HUES6 (cell line): ENCODE measurements around the gene PTPRE.

Experiments used
- H3K27ac ChIP-seq: 2 replicates; pipeline ENCODE4 v1.7.0; 2013; ENCODE audit warnings: low read depth, mild to moderate bottlenecking, low read length, inconsistent platforms
- H3K27me3 ChIP-seq: 2 replicates; pipeline ENCODE4 v1.6.1; 2013; ENCODE audit warnings: low read length; ENCODE audit not compliant: control insufficient read depth, insufficient read depth
- H3K36me3 ChIP-seq: 2 replicates; pipeline ENCODE4 v1.6.1; 2013; ENCODE audit warnings: low read length; ENCODE audit not compliant: control insufficient read depth, insufficient read depth
- H3K4me1 ChIP-seq: 2 replicates; pipeline ENCODE4 v1.6.1; 2013; ENCODE audit warnings: low read length; ENCODE audit not compliant: control insufficient read depth, insufficient read depth
- H3K4me3 ChIP-seq: 2 replicates; pipeline ENCODE4 v1.5.1; 2013; ENCODE audit warnings: low read depth, low read length
- H3K9ac ChIP-seq: one replicate; pipeline ENCODE4 v1.6.1; 2013; ENCODE audit warnings: mild to moderate bottlenecking, low read length
- H3K9me3 ChIP-seq: 2 replicates; pipeline ENCODE4 v1.6.1; 2013; ENCODE audit warnings: low read depth, low read length; ENCODE audit not compliant: control insufficient read depth, insufficient read depth

Gene PTPRE

DNA sequence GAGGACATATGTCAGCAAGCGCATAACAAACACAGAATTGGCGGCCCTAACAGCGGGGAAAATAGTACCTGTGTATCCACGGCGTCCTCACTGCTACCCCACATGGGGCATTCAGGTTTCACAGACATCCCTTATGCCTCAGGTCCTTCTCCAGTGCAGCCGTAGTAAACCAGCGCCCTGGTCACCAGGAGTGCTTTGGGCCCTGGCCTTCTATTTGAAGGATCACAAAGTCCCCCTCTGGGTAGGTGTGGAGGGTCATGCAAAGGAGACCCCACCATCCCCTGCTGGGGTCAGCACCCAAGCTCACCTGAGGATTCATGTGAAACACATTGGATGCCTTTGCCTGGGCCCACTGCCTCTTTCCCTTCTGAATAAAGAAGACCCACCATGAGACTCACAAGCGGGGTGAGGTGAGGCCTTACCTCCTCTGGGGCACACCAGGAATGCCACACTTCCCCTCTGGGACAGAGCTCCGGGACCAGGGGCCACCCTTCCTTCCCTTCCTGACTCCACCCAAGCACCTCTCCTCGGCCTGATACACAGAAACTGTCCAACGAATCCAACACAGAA lies 32.9 kb upstream of the PTPRE start:
- Histone ChIP-seq H3K27ac (no peak overlapping the region), H3K36me3 (no peaks in the 10 kb centered on the region), H3K27me3 (no peaks in the 10 kb centered on the region), H3K4me1 (no peaks in the 10 kb centered on the region), H3K9ac (no peak overlapping the region), H3K9me3 (0 out of 2 replicates have a peak, but pooled peaks cover 3% of the 10 kb centered on the region), H3K4me3 (no peak overlapping the region)

DNA sequence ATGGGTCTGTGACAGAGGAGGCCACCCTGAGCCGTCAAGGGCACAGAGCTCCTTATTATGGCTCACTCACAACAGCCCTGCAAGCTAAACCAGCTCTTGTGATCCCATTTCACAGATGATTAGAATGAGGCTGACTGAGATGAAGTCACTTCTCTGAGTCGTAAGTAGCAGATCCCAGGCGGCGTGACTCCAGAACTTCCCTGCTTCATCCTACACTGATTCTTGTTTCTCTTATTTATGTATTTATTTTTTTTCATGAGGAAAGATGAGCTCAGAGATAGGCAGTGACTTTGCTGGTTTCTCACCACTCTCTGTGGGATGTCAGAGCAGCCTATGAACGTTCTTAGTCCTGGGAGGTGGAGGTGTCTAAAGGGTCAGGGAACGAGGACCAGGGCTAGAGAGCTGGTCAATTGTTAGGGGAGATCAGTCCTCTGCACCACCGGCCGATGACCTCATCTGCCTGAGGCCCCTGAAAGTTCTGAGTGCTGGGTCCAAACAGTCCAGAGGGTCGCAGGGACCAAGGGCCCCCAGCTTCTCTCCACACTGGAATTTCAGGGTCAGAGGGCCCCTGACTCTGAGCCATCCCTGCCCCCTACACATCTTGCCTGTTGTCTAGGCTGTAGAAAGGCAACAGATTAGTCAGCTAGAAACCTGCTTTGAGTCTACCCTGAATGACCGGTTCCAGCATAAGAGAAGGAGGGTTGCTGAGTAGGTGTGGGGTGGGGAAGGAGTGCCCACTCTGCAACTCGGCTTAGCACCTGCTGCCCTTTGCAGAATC lies 32.0 kb upstream of the PTPRE start:
- Histone ChIP-seq H3K36me3 (no peaks in the 10 kb centered on the region), H3K9ac (no peak overlapping the region), H3K9me3 (no peaks in the 10 kb centered on the region), H3K27me3 (no peaks in the 10 kb centered on the region), H3K27ac (no peak overlapping the region), H3K4me3 (no peak overlapping the region), H3K4me1 (no peaks in the 10 kb centered on the region)

GRCh38 chr10:127875449-127875765 lies 31.5 kb upstream of the PTPRE start:
- H3K4me1 ChIP-seq, result no peaks in the 10 kb centered on the region
- no peaks in the 10 kb centered on the region for H3K36me3 ChIP-seq
- H3K9me3 ChIP-seq, result no peaks in the 10 kb centered on the region

DNA sequence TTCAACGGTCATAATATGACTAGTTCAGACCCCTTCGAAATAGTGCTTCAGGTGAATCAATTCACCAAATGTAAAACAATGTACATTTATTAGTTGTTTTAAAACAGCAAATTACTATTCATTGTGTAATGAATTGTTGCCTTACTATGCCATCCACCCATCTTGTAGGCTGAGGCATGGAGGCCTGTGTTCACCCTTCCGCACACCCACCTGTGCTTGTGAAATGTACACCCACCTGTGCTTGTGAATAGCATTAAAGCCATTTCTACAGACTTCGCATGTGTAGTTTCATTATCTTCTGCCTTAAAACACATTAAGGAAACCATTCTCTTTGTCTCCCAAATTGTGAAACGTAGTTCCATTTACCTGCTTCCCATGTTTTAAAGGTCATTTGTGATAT lies 31.0 kb upstream of the PTPRE start:
- Histone ChIP-seq H3K36me3 (no peaks in the 10 kb centered on the region), H3K4me3 (no peak overlapping the region), H3K9me3 (no peaks in the 10 kb centered on the region), H3K9ac (no peak overlapping the region), H3K4me1 (no peaks in the 10 kb centered on the region), H3K27ac (no peak overlapping the region), H3K27me3 (no peaks in the 10 kb centered on the region)

More at GRCh38 chr10:127875449-127875765, 31.5 kb upstream of the PTPRE start:
- no peaks in the 10 kb centered on the region for H3K27me3 ChIP-seq
- no peak overlapping the region for H3K27ac ChIP-seq
- no peak overlapping the region for H3K4me3 ChIP-seq
- no peak overlapping the region for H3K9ac ChIP-seq

DNA sequence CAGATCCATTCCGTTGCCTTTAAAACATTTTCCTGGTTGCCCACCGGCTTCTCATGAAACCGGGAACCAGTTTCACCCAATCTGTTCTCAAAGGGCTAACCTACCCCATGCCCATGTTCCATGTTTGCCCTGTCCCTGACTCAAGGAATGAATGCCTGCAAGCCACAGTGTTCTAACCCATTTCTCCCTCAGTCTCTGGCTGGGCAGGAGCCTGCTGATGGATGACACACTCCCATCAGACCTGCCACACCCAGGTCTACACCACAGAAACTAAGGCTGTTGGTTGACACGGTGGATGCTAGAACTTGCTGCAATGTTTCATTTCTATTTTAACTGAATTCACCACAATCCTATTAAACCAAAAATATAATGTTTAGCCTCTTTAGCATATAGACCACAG lies 29.8 kb upstream of the PTPRE start:
- Histone ChIP-seq H3K4me3 (no peak overlapping the region), H3K4me1 (no peaks in the 10 kb centered on the region), H3K9ac (no peak overlapping the region), H3K27ac (no peak overlapping the region), H3K9me3 (no peaks in the 10 kb centered on the region), H3K27me3 (no peaks in the 10 kb centered on the region), H3K36me3 (no peaks in the 10 kb centered on the region)

DNA sequence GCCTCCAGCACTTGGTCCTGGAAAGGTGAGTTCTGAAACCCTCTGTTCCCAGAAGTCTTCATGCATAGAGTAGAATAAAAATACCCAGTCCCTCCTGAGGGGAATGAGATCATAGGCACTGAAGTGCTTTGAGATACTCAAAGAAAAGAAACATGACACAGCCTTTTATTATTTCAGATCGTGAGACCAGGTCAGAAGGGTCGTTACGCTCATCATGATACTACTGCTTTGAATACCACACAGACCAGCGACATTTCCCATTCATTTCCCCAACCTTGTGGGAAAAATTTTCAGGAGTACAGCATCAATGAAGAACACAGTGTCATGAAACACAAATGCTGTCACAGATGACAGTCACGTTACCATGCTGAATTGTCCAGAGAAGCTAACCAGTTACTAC lies 29.2 kb upstream of the PTPRE start:
- no peaks in the 10 kb centered on the region for H3K4me1 ChIP-seq
- no peak overlapping the region for H3K27ac ChIP-seq
- H3K36me3 ChIP-seq, result no peaks in the 10 kb centered on the region

GRCh38 chr10:127878475-127879055 lies 28.3 kb upstream of the PTPRE start:
- no peak overlapping the region for H3K27ac ChIP-seq
- H3K27me3 ChIP-seq, result no peaks in the 10 kb centered on the region
- H3K4me1 ChIP-seq, result no peaks in the 10 kb centered on the region
- no peak overlapping the region for H3K4me3 ChIP-seq
- no peak overlapping the region for H3K9ac ChIP-seq
- H3K36me3 ChIP-seq, result no peaks in the 10 kb centered on the region
- no peaks in the 10 kb centered on the region for H3K9me3 ChIP-seq

More for the DNA sequence above, 29.2 kb upstream of the PTPRE start:
- Histone ChIP-seq H3K27me3 (no peaks in the 10 kb centered on the region), H3K9me3 (no peaks in the 10 kb centered on the region), H3K4me3 (no peak overlapping the region), H3K9ac (no peak overlapping the region)

DNA sequence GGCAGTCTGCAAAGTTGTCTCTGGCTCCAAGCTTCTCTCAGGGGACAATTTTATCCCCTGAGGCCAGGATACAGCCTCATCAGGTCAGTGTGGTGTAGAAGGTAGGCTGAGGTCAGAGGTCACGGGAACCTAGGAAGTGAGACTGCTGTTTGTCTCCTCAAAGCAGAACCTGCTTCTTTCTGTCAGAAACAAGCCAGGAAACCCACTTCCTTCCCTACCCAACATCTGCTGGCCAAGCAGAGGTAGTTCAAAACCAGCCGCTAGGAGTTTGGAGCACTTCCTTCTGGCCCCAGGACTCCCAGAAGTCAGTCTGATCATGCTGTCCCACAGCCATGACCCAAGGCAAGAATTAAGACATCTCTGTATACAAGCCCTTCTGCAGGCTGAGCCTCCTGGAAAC lies 26.3 kb upstream of the PTPRE start:
- no peak overlapping the region for H3K9ac ChIP-seq
- H3K9me3 ChIP-seq, result no peaks in the 10 kb centered on the region
- H3K4me3 ChIP-seq, result no peak overlapping the region

GRCh38 chr10:127881262-127881661 lies 25.6 kb upstream of the PTPRE start:
- H3K9me3 ChIP-seq, result no peaks in the 10 kb centered on the region
- no peak overlapping the region for H3K27ac ChIP-seq
- H3K36me3 ChIP-seq, result no peaks in the 10 kb centered on the region
- H3K4me3 ChIP-seq, result no peak overlapping the region
- no peaks in the 10 kb centered on the region for H3K4me1 ChIP-seq
- no peak overlapping the region for H3K9ac ChIP-seq
- no peaks in the 10 kb centered on the region for H3K27me3 ChIP-seq

More for the DNA sequence above, 26.3 kb upstream of the PTPRE start:
- Histone ChIP-seq H3K36me3 (no peaks in the 10 kb centered on the region), H3K27ac (no peak overlapping the region), H3K27me3 (no peaks in the 10 kb centered on the region), H3K4me1 (no peaks in the 10 kb centered on the region)

- Histone ChIP-seq H3K4me1 (no peaks in the 10 kb centered on the region), H3K9me3 (no peaks in the 10 kb centered on the region), H3K27ac (no peak overlapping the region), H3K36me3 (no peaks in the 10 kb centered on the region), H3K9ac (no peak overlapping the region), H3K4me3 (no peak overlapping the region), H3K27me3 (no peaks in the 10 kb centered on the region)
These were observed 24.5 kb upstream of the PTPRE start for GRCh38 chr10:127882391-127882790.

DNA sequence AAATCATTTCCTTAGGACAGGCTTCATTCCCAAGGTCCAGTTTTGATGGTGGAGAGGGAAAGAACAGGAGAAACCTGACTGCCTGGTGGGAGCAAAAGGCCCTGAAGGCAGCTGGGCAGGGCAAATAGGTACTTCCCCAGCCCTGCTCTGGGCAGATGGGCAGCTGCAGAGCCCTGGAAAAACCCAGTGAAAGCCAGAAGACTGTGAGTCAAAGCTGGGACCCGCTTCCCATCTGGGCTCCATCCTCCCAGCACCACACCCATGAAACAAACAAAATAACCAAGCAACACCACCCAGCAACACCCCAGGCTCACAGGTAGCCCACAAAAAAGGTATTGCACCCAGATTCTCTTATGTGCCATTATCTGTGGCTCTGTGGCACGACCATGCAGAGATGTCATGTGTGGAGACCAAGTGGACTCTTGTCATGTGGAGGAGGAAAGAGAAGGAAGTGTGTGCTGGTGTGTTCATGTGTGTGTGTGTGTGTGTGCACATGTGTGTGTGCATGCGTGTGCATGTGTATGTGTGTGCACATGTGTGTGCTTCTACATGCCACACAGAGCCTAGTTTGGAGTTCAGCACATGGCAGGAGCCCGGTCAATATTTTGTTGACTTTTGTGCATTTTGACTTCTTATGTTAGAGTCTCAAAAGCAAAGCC lies 24.0 kb upstream of the PTPRE start:
- Histone ChIP-seq H3K4me1 (no peaks in the 10 kb centered on the region), H3K36me3 (no peaks in the 10 kb centered on the region), H3K27ac (no peak overlapping the region), H3K27me3 (no peaks in the 10 kb centered on the region), H3K9ac (no peak overlapping the region), H3K4me3 (no peak overlapping the region), H3K9me3 (no peaks in the 10 kb centered on the region)
